ENCODE results near the gene CETP. TPM values are rescaled to one million over a fixed set of nuclear protein-coding genes. Genes with fewer than 3 reads are reported as not detected.
A peak's percentile ranks its signal among the peaks of the same experiment; 100 is the strongest.

The CETP gene
- total RNA-seq, 1 donor from 2014 or later = not detected

DNA sequence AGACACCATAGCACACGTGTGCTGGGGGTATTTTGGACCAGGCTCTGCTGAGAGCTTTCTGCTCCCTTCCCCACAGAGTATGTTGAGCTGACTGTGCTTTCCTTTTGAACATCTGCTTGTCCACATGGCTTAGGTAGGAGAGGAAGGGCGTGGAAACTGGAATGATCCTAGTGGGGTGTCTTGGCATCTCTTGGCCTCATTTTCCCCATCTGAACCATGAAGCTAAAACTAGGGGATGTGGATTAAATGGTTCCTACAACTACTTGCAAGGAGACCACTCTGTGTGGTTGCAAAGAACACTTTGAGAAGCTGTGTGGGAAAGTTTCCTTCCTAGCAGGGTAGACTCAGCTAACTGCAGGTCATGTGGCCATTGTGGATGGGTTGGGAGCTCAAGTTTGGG is 20.9 kb downstream of the CETP start:
- Mint-ChIP-seq H3K9me3 (ENCODE audit: unreplicated experiment) (peaks cover 2% of the 10 kb centered on the region), H3K27me3 (ENCODE audit: unreplicated experiment) (no peaks in the 10 kb centered on the region), H3K36me3 (ENCODE audit: unreplicated experiment) (no peaks in the 10 kb centered on the region), H3K4me3 (ENCODE audit: unreplicated experiment) (no peak overlapping the region), H3K27ac (ENCODE audit: unreplicated experiment) (peak overlapping the region; percentile 38), H3K4me1 (ENCODE audit: low read depth, unreplicated experiment) (peaks cover 6% of the 10 kb centered on the region)
- TF ChIP-seq, protein P1, sequence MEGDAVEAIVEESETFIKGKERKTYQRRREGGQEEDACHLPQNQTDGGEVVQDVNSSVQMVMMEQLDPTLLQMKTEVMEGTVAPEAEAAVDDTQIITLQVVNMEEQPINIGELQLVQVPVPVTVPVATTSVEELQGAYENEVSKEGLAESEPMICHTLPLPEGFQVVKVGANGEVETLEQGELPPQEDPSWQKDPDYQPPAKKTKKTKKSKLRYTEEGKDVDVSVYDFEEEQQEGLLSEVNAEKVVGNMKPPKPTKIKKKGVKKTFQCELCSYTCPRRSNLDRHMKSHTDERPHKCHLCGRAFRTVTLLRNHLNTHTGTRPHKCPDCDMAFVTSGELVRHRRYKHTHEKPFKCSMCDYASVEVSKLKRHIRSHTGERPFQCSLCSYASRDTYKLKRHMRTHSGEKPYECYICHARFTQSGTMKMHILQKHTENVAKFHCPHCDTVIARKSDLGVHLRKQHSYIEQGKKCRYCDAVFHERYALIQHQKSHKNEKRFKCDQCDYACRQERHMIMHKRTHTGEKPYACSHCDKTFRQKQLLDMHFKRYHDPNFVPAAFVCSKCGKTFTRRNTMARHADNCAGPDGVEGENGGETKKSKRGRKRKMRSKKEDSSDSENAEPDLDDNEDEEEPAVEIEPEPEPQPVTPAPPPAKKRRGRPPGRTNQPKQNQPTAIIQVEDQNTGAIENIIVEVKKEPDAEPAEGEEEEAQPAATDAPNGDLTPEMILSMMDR (IDR thresholded peaks at IDR 0.05; ENCODE audit: partially characterized antibody, unreplicated experiment) = no peak
- DNase-seq = no peak

- peaks cover 6% of the 10 kb centered on the region for H3K4me1 Mint-ChIP-seq (ENCODE audit: low read depth, unreplicated experiment)
- no peak for DNase-seq
- no peak overlapping the region for H3K4me3 Mint-ChIP-seq (ENCODE audit: unreplicated experiment)
- H3K27ac Mint-ChIP-seq (ENCODE audit: unreplicated experiment) = no peak overlapping the region
- H3K36me3 Mint-ChIP-seq (ENCODE audit: unreplicated experiment) = no peaks in the 10 kb centered on the region
- TF ChIP-seq, protein P1 (IDR thresholded peaks at IDR 0.05; ENCODE audit: partially characterized antibody, unreplicated experiment) = no peak
- no peaks in the 10 kb centered on the region for H3K27me3 Mint-ChIP-seq (ENCODE audit: unreplicated experiment)
- peaks cover 2% of the 10 kb centered on the region for H3K9me3 Mint-ChIP-seq (ENCODE audit: unreplicated experiment)
Measured at GRCh38 chr16:56983211-56983751, 21.5 kb downstream of the CETP start.

DNA sequence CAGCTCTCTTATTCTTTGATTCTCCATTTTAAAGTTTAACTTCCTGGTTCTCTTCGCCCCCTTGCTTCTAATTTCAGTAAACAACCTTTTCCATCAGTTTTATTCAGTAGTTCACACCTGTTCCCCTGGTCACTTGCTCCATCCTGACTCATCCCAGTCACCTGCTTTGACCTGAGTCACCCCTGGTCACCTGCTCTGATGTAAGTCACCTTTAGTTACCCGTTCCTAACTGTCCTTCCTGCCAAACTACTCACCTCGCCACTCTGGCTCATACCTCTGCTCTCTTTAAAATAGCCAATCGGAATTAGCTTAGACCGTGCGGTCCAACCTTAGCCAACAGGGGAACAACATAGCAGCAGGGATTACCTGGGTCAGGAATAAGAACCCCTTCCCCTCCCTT is 22.9 kb downstream of the CETP start:
- H3K27me3 Mint-ChIP-seq (ENCODE audit: unreplicated experiment) = peaks cover 2% of the 10 kb centered on the region
- no peak overlapping the region for H3K27ac Mint-ChIP-seq (ENCODE audit: unreplicated experiment)
- no peak overlapping the region for H3K4me3 Mint-ChIP-seq (ENCODE audit: unreplicated experiment)
- no peak for DNase-seq
- H3K36me3 Mint-ChIP-seq (ENCODE audit: unreplicated experiment) = no peaks in the 10 kb centered on the region
- H3K4me1 Mint-ChIP-seq (ENCODE audit: low read depth, unreplicated experiment) = peaks cover 6% of the 10 kb centered on the region
- H3K9me3 Mint-ChIP-seq (ENCODE audit: unreplicated experiment) = peaks cover 2% of the 10 kb centered on the region
- TF ChIP-seq, protein P1 (IDR thresholded peaks at IDR 0.05; ENCODE audit: partially characterized antibody, unreplicated experiment) = no peak

- no peaks in the 10 kb centered on the region for H3K36me3 Mint-ChIP-seq (ENCODE audit: unreplicated experiment)
- H3K4me1 Mint-ChIP-seq (ENCODE audit: low read depth, unreplicated experiment) = peaks cover 8% of the 10 kb centered on the region
- DNase-seq = peak; percentile 44
- H3K27me3 Mint-ChIP-seq (ENCODE audit: unreplicated experiment) = peaks cover 9% of the 10 kb centered on the region
- TF ChIP-seq, protein P1 (IDR thresholded peaks at IDR 0.05; ENCODE audit: partially characterized antibody, unreplicated experiment) = no peak
- no peak overlapping the region for H3K4me3 Mint-ChIP-seq (ENCODE audit: unreplicated experiment)
- no peak overlapping the region for H3K27ac Mint-ChIP-seq (ENCODE audit: unreplicated experiment)
- H3K9me3 Mint-ChIP-seq (ENCODE audit: unreplicated experiment) = peaks cover 2% of the 10 kb centered on the region
Measured at GRCh38 chr16:56985288-56985961, 23.7 kb downstream of the CETP start.

DNA sequence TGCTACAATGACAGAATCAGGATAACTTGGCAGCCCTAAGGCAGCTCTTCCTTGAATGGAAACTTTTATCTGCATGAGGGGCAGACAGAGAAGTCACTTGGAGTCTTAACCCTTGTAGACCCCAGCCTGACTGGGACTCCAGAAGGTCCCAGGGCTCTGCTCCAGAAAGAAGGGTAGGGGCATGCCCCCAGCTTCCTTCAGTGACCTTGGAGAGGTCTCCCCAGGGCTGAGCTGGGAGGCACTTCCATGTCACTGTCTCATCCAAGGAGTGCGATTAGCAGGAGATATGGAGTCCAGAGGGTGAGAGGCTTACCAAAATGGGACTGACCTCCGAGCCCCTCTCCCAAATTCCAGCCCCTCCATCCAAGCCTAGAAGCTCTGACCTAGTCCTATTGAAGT is 24.2 kb downstream of the CETP start:
- Mint-ChIP-seq H3K4me1 (ENCODE audit: low read depth, unreplicated experiment) (peaks cover 8% of the 10 kb centered on the region), H3K4me3 (ENCODE audit: unreplicated experiment) (no peak overlapping the region), H3K36me3 (ENCODE audit: unreplicated experiment) (no peaks in the 10 kb centered on the region), H3K27me3 (ENCODE audit: unreplicated experiment) (peaks cover 10% of the 10 kb centered on the region), H3K9me3 (ENCODE audit: unreplicated experiment) (peaks cover 2% of the 10 kb centered on the region), H3K27ac (ENCODE audit: unreplicated experiment) (no peak overlapping the region)
- TF ChIP-seq, protein P1 (IDR thresholded peaks at IDR 0.05; ENCODE audit: partially characterized antibody, unreplicated experiment) = no peak
- no peak for DNase-seq
